ENCODE measurements around the gene VPS11.
"Not testable (repeated sequence)": the region's sequence is repeated elsewhere in the genome, so short reads cannot be mapped to it uniquely, and the experiment has no call there.

GRCh38 chr11:119103161-119103664 lies 35.6 kb downstream of the VPS11 start:
- not testable (repeated sequence) for TF ChIP-seq POLR2A (IDR thresholded peaks at IDR 0.05); CTCF (IDR thresholded peaks at IDR 0.05 in 8 of 11, conservative IDR thresholded peaks at IDR 0.05 in 3 of 11); POLR2AphosphoS5 (IDR thresholded peaks at IDR 0.05)

All from spleen (tissue), 7 donors.